GM04503 (cell line): ENCODE data around the gene LTB4R2.
"Not testable (repeated sequence)": the region's sequence is repeated elsewhere in the genome, so short reads cannot be mapped to it uniquely, and the experiment has no call there.

ENCODE experiments used
- DNase-seq: peaks from one replicate; pipeline ENCODE4 v3.0.0-alpha.2; 2012; ENCODE audit warnings: low read depth

LTB4R2 gene

DNA sequence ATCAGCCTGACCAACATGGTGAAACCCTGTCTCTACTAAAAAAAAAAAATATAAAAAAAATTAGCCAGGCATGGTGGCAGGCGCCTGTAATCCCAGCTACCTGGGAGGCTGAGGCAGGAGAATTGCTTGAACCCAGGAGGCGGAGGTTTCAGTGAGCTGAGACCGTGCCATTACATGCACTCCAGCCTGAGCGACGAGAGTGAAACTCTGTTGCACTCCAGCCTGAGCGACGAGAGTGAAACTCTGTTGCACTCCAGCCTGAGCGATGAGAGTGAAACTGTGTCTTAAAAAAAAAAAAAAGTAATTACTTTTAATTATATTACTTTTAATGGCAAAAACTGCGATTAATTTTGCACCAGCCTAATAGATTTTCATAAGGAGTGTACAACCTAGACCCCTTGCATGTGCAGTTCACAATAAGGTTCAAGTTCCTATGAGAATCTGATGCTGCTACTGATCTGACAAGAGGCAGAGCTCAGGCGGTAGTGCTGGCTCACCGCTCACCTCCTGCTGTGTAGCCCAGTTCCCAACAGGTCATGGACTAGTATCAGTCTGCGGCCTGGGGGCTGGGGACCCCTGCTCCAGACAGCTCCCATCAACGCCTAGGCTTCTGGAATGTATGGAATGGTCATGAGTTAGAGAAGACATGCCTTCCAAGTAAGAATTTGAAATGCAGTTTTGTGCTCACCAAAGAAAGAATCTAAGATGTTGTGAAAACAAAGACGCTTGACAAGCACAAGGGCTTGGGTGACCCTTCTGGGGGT lies 11.5 kb downstream of the LTB4R2 start:
- no peak for DNase-seq

- no peak for DNase-seq
These were observed 12.7 kb downstream of the LTB4R2 start for GRCh38 chr14:24322672-24323071.

GRCh38 chr14:24323341-24323740 lies 13.4 kb downstream of the LTB4R2 start:
- DNase-seq = no peak

GRCh38 chr14:24324024-24324423 lies 14.1 kb downstream of the LTB4R2 start:
- DNase-seq = no peak

DNA sequence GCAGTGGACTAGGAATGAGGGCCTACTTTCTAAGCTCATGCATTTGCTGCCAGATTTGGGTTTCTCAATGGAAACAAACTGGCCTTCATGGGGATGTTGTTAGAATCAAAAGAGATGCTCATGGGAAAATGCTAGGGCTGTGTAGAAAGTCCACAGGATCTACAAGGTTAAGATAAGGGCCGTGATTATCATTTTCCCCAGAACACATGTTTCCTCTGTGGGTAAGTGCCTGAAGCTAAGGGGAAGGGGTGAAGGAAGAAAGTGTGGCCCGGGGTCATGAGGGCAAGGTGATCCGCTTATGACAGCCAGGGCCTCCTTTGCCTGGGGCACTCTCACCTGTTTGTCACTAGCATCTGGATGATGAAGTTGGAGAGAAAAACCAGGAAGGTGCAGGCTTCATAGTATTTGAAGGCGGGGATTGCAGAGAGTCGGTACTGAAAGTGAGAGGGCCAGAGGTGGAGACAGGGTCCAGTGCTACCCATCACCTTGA lies 15.1 kb downstream of the LTB4R2 start:
- DNase-seq = no peak

DNA sequence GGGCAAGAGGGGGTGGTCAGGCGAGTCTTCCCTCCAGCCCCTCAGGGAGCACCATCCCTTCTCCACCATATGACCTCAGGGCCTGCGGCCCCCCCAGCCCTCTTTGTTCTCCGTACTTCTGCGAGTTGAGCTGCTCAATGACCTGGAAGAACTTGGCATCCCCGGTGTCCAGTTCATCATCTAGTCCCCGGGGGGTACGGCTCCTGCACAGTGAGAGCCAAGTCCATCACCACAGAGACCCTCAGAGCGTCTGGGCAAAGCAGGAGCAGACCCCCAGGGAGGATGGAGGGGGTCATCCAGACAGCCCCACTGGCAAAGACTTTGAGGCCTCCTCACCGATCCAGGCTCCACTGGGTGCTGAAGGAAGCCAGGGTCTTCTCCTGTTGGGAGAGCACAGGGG lies 16.0 kb downstream of the LTB4R2 start:
- no peak for DNase-seq

DNA sequence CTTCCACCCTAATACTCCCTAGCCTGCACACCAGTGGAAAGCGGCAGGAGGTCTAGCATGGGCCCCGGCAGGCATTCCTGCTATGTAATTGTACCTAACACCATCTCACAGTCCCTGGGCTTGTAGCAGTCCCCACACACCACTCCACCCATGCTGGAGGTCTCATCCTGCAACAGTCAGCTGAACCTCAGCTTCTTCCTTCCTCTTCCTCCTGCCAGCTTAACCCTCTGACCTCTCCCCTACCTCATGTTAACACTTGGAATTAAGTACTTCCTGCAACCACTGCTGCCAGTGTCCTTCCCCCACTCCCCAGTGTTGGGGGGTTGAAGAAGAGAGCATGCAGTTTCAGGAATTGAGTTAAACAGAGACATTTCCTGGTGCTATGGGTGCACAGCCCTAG lies 17.4 kb downstream of the LTB4R2 start:
- no peak for DNase-seq

GRCh38 chr14:24327914-24328313 lies 18.0 kb downstream of the LTB4R2 start:
- not testable (repeated sequence) for DNase-seq

- no peak for DNase-seq
These were observed 19.2 kb downstream of the LTB4R2 start for GRCh38 chr14:24329073-24329663.

DNA sequence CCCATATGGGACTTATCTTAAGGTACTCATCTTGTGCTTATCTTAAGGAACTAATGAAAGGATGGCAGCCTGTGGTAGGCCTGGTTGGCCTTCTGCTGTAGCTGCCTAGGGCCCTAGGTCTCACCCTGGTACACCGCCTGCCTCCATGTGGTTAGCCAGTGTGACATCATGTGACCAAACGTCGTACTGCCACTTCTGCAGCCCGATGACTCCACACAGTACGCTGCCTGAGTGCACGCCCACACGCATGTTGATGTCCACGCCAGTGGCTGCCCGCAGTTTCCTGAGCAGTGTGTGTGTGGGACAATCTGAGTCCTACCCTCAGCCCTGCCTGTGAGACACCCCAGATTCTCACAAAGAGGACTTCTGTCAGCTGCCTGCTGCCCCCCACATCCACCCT lies 19.8 kb downstream of the LTB4R2 start:
- DNase-seq = no peak

DNA sequence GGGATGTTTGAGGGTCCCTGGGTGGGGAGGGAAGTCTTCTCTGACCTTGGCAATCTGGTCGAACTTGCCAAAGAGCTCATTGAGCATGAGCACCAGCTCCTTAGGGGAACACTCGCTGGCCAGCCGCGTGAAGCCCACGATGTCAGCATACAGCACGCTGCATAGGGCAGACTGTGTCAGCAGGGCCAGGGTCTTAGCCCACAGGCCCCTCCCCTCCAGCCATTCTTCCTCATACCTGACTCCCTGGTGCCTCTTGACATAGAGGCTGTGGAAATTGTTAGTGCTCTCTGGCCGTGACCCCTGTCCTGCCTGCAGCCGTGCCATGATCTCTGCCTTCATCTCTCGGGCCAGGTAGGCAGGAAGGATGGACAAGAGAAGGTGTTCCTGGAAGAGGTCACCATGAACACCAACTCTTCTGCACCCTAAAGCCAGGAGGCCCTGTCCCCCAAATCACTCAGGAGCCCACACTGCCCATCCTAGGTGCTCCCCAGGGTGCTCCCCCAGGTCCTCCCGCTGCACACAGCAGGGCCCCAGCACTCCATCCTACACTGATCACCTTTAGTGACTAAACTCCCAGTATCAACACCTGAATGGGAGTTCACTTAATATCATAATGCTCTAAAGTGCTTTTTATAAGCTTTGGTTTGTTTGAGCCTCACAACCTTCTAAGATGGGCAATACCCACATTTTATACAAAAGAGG lies 21.2 kb downstream of the LTB4R2 start:
- DNase-seq = no peak

- DNase-seq = no peak
These were observed 21.9 kb downstream of the LTB4R2 start for GRCh38 chr14:24331731-24332267.

DNA sequence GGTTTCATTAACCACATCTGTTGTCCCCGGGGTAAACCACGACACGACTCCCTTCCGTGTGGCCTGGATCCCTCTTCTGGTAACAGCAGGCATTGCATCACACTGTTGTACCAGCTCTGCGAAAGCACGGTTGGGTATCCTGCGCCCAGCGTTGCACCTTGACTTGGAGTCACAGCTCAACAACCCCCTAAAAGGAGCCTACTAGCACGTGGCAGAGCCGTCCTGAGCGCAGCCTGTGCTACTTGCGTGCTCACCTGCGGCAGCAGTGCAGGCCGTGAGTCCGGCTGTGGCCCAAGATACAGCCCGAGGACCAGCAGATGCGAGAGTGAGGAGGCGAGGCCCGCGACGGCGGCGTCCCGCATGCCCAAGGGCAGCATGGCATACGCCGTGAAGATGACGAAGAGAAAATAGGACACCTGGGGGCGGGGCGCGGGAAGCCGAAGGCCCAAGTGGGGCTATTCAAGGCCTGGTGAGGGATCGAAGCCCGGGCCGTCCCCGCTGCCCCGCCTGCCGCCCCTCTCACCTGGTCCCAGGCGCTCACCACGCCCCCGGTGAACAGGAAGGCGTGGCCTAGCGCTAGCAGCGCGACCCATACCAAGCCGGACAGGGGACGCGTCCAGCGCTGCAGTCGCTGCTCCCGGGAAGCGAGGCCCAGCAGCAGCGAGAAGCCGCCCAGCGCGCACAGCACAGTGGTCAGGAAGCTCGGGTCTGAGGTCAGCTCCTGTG lies 22.5 kb downstream of the LTB4R2 start:
- no peak for DNase-seq

GRCh38 chr14:24334431-24335291 lies 24.7 kb downstream of the LTB4R2 start, which contains the start of gene ADCY4:
TSS of gene ADCY4 (minus strand) at chr14:24335071. CDS start at chr14:24334652, 419 bp downstream.
- no peak for DNase-seq

- DNase-seq = no peak
These were observed 25.7 kb downstream of the LTB4R2 start for GRCh38 chr14:24335461-24336171.

- DNase-seq = no peak
These were observed 27.3 kb downstream of the LTB4R2 start for GRCh38 chr14:24337144-24337823.

DNA sequence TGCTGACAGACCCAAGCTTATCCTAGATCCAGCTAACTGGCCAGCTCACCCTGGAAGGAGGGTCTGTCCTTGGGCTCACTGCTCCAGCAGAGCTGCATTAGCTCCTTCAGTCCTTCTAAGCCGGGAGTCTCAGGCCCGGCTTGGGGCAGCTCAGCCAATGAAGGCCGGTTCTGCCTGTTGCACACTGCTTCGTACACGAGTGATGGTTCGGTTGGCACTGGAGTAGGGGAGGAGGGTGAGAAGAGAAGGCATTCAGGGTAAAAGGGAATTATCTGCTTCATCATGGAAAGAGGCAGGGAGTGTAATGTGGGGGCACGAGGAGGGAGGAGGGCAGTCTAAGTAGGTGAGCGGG lies 27.9 kb downstream of the LTB4R2 start:
- DNase-seq = no peak

DNA sequence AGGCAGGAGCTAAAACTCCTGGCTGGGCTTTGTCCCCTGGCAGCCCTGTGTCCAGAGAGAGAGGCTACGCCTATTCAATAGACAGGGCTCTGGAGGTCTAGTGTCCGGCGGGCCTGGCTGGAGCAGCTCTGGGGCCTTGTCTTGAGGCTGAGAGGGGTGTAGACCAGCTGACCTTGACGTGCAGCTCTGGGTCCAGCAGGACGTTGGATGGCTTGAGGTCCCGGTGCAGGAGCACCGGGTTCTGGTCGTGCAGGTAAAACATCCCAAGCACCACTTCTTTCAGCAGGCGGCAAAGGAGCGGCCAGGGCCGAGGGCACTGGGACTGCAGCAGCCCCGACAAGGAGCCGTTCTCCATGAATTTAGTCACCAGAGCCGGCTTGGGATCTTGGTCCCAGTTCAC lies 28.9 kb downstream of the LTB4R2 start:
- no peak for DNase-seq

DNA sequence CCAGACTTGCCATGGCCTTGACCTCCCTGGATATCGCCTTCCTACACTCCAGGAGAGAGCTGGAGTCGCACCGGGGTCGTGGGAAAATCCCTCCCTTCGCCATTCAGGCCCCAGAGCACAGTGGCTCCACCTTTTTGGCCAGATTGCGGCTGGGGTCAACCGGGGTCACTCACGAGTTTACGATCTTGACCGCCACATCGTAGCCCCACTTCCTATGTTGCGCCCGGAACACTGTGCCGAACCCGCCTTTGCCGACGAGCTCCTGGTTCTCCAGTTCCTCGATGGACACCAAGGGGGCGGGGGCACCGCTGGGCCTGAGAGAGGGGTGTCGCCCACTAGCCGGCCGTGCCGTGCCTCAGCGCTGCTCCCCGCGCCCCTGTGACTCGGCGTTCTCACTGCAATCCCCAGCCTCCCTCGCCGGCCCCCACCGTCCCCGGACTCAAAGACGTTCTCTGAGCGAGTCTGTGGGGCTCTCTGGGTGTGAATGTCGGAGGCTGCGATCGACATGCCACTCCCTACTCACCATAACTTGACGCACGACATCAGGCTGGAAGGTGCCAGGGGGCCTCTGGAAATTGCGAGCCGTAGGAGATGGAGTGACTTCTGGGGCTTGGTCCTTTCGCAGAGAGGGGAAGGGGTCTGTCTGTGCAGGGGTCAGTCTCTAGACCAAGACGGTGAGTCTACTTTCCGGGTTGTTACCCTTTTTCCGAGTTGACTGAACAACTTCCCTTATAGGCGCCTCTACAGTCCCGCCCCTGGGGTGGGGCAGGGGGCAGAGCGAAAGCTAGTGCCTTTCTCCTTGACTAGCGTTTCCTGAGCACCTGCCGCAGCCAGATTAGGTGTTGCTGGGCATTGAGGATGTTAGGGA lies 29.6 kb downstream of the LTB4R2 start, which contains the start of gene RIPK3:
TSS of gene RIPK3 (minus strand) at position 708 of the 868 bp plus-strand sequence. CDS start at position 543, 165 bp downstream.
- DNase-seq = no peak
